ENCODE data around the gene MAPK14. TPM values are rescaled to one million over a fixed set of nuclear protein-coding genes. Genes with fewer than 3 reads are reported as not detected.
A peak's percentile ranks its signal among the peaks of the same experiment; 100 is the strongest.

MAPK14 gene
- total and polyA plus RNA-seq, 9 of the 15 experiments (the other 6 are each of a cell fraction or from before 2014, with no cell fraction given) = 8.8 to 62.7 (median 35.5) TPM

DNA sequence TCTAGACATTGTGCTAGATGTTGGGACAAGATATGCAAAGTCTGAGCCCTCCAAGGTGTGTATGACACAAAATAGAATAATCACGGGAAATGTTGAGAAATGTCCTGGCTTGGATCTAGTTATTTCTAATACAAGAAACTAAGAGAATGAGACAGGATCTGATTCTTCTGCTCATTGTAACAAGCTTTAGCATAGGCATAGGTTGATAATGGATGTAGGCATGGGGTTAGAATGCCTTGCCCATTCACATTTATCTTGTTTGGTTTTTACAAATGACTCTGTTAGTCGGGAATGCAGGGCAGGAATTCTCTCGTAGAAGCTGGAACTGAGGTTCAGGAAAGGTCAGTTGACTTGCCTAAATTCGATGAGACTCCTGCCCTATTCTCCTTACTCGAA is 1.7 kb upstream of the MAPK14 start:
- CTCF ChIA-PET (ENCODE audit: low intra/inter-chr PET ratio) = interaction anchor here (0.6 to 2.3 kb wide), 2 partner anchors 69 to 92 kb away, joined by 5 to 18 read pairs; no protein-coding TSS in a partner anchor
- Histone ChIP-seq H3K9me1 (ENCODE audit: control insufficient read depth, insufficient read depth, low read length) (no peaks in the 10 kb centered on the region), H3K9ac (ENCODE audit: insufficient read depth in 1 of 2, low read depth in 2 of 2, low read length in 2 of 2) (peak overlapping the region in 1 of 2 experiments; percentile 15; a peak in 1 of 4 replicates), H3K4me1 (replicated peaks in 1 of 2; ENCODE audit: control insufficient read depth in 2 of 2, insufficient read depth in 2 of 2, low read length in 2 of 2) (peaks cover 22 to 39% of the 10 kb centered on the region in 2 experiments), H3K4me2 (ENCODE audit: insufficient read depth, low read length) (peak overlapping the region; percentile 63), H3K79me2 (ENCODE audit: control insufficient read depth, insufficient read depth, low read length) (peaks cover 34% of the 10 kb centered on the region), H4K20me1 (replicated peaks; ENCODE audit: control insufficient read depth, insufficient read depth, low read length) (0 out of 2 replicates have a peak, but pooled peaks cover 8% of the 10 kb centered on the region), H2AFZ (ENCODE audit: low read depth, low read length) (peak overlapping the region; percentile 81), H3K27ac (ENCODE audit: extremely low read depth, low read depth, low read length) (peak overlapping the region; percentile 61), H3K36me3 (ENCODE audit: control insufficient read depth, insufficient read depth, low read length) (no peaks in the 10 kb centered on the region), H3K9me3 (replicated peaks; ENCODE audit: control insufficient read depth, insufficient read depth, low read depth, low read length) (no peaks in the 10 kb centered on the region), H3K27me3 (ENCODE audit: control insufficient read depth in 2 of 2, insufficient read depth in 2 of 2, low read length in 2 of 2) (no peaks in the 10 kb centered on the region), H3K4me3 (no peak overlapping the region)
- no peak for ATAC-seq
- intact Hi-C loops (cut with micrococcal nuclease) (loop anchor here (5.0 kb wide), 1 partner anchor 51 kb away; no protein-coding TSS in a partner anchor), in situ Hi-C loops (cut with MboI) (loop anchor here (5.0 kb wide), 1 partner anchor 71 kb away; no protein-coding TSS in a partner anchor)
- WGBS (ENCODE audit: insufficient coverage, low coverage, missing lambda C conversion rate) = 12% methylated on average over 5 of the region's 5 CpGs
- POLR2A ChIA-PET = interaction anchor here (0.7 to 5.4 kb wide), 5 partner anchors 8 to 190 kb away, joined by 3 to 37 read pairs (median 5); no protein-coding TSS in a partner anchor
- TF ChIP-seq GTF2A2 (tag; IDR thresholded peaks at IDR 0.05) (no peak), TARDBP (IDR thresholded peaks at IDR 0.05) (no peak), ZNF12 (CRISPR knock-in tag; IDR thresholded peaks at IDR 0.05) (no peak), HDAC2 (IDR thresholded peaks at IDR 0.05) (0 out of 2 replicates have a peak, but pooled peaks have one; percentile 2), SMAD2 (IDR thresholded peaks at IDR 0.05; ENCODE audit: low read depth, low read length) (no peak), NBN (IDR thresholded peaks at IDR 0.05; ENCODE audit: low read depth) (0 out of 2 replicates have a peak, but pooled peaks have one; percentile 6), GATAD2B (IDR thresholded peaks at IDR 0.05; ENCODE audit: borderline replicate concordance) (peak; percentile 4; the same call in 1 of the 2 replicates), ATF3 (IDR thresholded peaks at IDR 0.05) (0 out of 2 replicates have a peak, but pooled peaks have one; percentile 0), ATF3 (CRISPR knock-in tag; conservative IDR thresholded peaks at IDR 0.05) (no peak), FOSL1 (tag; conservative IDR thresholded peaks at IDR 0.05) (peak; percentile 74), MTA1 (IDR thresholded peaks at IDR 0.05; ENCODE audit: borderline replicate concordance) (0 out of 2 replicates have a peak, but pooled peaks have one; percentile 0), NR3C1 (CRISPR knock-in tag; IDR thresholded peaks at IDR 0.05) (no peak), ZNF408 (CRISPR knock-in tag; IDR thresholded peaks at IDR 0.05; ENCODE audit: low read depth) (no peak), LEF1 (IDR thresholded peaks at IDR 0.05) (0 out of 2 replicates have a peak, but pooled peaks have one; percentile 7)
- TF ChIP-seq, protein P1, sequence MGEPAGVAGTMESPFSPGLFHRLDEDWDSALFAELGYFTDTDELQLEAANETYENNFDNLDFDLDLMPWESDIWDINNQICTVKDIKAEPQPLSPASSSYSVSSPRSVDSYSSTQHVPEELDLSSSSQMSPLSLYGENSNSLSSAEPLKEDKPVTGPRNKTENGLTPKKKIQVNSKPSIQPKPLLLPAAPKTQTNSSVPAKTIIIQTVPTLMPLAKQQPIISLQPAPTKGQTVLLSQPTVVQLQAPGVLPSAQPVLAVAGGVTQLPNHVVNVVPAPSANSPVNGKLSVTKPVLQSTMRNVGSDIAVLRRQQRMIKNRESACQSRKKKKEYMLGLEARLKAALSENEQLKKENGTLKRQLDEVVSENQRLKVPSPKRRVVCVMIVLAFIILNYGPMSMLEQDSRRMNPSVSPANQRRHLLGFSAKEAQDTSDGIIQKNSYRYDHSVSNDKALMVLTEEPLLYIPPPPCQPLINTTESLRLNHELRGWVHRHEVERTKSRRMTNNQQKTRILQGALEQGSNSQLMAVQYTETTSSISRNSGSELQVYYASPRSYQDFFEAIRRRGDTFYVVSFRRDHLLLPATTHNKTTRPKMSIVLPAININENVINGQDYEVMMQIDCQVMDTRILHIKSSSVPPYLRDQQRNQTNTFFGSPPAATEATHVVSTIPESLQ (CRISPR knock-in tag; IDR thresholded peaks at IDR 0.05) = 0 out of 2 replicates have a peak, but pooled peaks have one; percentile 64
- DNase-seq (ENCODE audit: extremely low read depth in 1 of 4, low spot score in 3 of 4) = peak in 1 of 4 experiments; percentile 13
- FAIRE-seq = peak; percentile 23
- BruUV-seq (replicated peaks) = no TSS peak
